ENCODE results near the gene ALDH16A1.

DNA sequence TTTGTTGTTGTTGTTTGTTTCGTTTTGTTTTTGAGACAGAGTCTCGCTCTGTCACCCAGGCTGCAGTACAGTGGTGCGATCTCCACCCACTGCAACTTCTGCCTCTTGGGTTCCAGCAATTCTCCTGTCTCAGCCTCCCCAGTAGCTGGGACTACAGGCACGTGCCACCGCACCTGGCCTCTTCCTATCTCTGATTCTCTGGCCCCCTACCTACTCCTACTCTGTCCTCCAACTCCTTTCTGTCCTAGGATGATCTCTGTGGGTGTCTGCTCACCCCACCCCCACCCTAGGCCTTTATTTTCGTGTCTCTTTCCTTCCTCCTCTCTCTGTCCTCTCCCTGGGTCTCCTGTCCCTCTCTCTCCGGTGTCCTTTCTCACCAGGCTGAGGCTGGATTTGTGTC, 2.6 kb upstream of the ALDH16A1 start:
- TF ChIP-seq CTCF (IDR thresholded peaks at IDR 0.05 in 8 of 11, conservative IDR thresholded peaks at IDR 0.05 in 3 of 11) (no peak), POLR2AphosphoS5 (IDR thresholded peaks at IDR 0.05) (no peak), POLR2A (IDR thresholded peaks at IDR 0.05) (no peak)
